Stomach smooth muscle (tissue), 2 donors: Measurements from ENCODE around the gene TENM4.
A peak's percentile ranks its signal among the peaks of the same experiment; 100 is the strongest.

Source experiments
- H3K27ac ChIP-seq: one replicate; pipeline ENCODE4 v1.7.0; 2013; ENCODE audit warnings: mild to moderate bottlenecking, low read length, inconsistent platforms
- H3K27me3 ChIP-seq, 2 donors: one replicate each; pipeline ENCODE4 v1.7.0; 2013; ENCODE audit warnings: low read length in 2 of 2; ENCODE audit not compliant: insufficient read depth in 2 of 2, control insufficient read depth in 1 of 2
- H3K36me3 ChIP-seq, 2 donors: one replicate each; pipeline ENCODE4 v1.7.0; 2013; ENCODE audit warnings: low read length in 2 of 2; ENCODE audit not compliant: control insufficient read depth in 2 of 2, insufficient read depth in 2 of 2
- H3K4me1 ChIP-seq: one replicate; pipeline ENCODE4 v1.7.0; 2013; ENCODE audit warnings: low read length; ENCODE audit not compliant: control insufficient read depth, insufficient read depth
- H3K4me3 ChIP-seq, 2 donors: one replicate each; pipeline ENCODE4 v1.7.0; 2013; ENCODE audit warnings: low read length in 2 of 2
- H3K9ac ChIP-seq, 2 donors: one replicate each; pipeline ENCODE4 v1.7.0; 2013; ENCODE audit warnings: low read length in 2 of 2, mild to moderate bottlenecking in 1 of 2
- H3K9me3 ChIP-seq, 2 donors: one replicate each; pipeline ENCODE4 v1.7.0; 2013; ENCODE audit warnings: low read length in 2 of 2; ENCODE audit not compliant: control insufficient read depth in 2 of 2
- donor health status: healthy.
- donor health status: Pancreatic carcinoma.

The TENM4 gene

DNA sequence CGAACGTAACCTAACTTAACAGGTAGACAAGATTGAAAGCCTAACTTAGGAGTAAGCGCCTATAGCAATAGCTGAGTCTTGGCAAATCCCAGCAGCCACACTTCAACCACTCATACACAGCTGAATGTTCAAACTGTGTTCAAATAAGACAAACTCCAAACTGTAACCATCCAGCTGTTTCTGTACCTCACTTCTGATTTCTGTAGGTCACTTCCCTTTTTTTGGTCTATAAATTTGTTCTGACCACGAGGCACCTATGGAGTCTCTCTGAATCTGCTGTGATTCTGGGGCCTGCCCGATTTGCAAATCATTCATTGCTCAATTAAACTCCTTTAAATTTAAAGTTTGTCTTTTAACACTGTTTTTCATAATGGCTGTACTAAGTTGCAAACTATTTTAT is 8.2 kb upstream of the TENM4 start:
- no peak overlapping the region for H3K9ac ChIP-seq
- no peaks in the 10 kb centered on the region for H3K36me3 ChIP-seq
- no peak overlapping the region for H3K4me3 ChIP-seq
- H3K27me3 ChIP-seq = peaks cover 4 to 8% of the 10 kb centered on the region in 2 donors
- H3K27ac ChIP-seq = no peak overlapping the region
- H3K4me1 ChIP-seq = no peaks in the 10 kb centered on the region
- H3K9me3 ChIP-seq = no peaks in the 10 kb centered on the region

DNA sequence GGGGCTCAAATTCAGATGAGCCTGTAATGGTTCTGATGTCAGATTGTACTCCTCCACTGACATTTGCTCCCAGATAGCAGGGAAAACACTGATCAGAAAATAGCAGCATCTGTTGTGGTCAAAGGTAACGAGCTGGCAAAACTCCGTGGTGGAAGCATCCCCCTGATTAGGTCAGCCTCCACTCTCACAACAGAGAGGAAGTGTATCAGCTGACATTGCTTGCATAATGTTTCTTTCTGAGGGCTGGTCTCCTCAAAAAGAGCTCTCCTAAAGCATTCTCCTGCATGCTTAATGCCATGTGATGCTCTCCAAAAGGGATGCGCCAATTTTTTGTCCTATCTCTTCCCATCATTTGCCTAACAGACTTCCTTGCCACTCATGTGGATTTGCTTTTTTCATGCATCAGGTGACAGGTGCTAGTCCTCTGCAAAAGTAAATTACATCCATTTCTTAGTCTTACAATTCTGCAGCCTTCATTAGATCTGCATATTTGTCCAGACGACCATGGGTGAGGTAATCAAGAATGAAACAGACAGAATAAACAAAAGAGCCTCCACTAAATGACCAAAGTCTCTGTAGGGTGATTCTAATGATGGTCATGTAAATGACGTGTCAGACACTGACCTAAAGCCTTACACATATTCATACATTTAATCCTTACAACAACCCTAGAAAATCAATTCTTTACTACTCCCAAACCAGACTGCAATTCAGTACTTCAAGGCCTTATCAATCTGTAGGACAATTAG is 6.4 kb upstream of the TENM4 start:
- H3K27ac ChIP-seq = no peak overlapping the region
- H3K4me3 ChIP-seq = no peak overlapping the region
- no peak overlapping the region for H3K9ac ChIP-seq
- H3K27me3 ChIP-seq = peaks cover 14 to 18% of the 10 kb centered on the region in 2 donors
- H3K9me3 ChIP-seq = no peaks in the 10 kb centered on the region
- no peaks in the 10 kb centered on the region for H3K4me1 ChIP-seq
- no peaks in the 10 kb centered on the region for H3K36me3 ChIP-seq

DNA sequence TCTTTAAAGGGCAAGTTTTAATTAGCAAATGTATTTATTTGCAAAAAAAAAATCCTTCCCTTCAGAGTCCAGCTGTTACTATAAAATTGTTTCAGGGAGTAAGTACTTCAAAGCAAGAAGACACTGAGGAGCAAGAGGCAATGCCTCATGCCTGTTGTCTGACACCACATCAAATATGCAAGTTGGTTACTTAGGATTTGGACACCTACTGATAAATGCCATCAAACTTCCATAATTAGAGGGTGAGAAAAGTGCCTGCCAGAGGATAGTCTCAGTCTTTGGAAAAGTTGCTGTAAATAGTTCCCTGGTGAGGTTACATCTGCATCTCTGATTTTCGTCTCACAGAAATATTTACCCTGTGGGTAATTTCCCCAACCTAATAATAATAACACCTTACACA is 4.1 kb upstream of the TENM4 start:
- Histone ChIP-seq H3K36me3 (no peaks in the 10 kb centered on the region), H3K9me3 (no peaks in the 10 kb centered on the region), H3K9ac (no peak overlapping the region), H3K27me3 (peaks cover 22 to 24% of the 10 kb centered on the region in 2 donors), H3K27ac (no peak overlapping the region), H3K4me1 (peaks cover 9% of the 10 kb centered on the region), H3K4me3 (no peak overlapping the region)

DNA sequence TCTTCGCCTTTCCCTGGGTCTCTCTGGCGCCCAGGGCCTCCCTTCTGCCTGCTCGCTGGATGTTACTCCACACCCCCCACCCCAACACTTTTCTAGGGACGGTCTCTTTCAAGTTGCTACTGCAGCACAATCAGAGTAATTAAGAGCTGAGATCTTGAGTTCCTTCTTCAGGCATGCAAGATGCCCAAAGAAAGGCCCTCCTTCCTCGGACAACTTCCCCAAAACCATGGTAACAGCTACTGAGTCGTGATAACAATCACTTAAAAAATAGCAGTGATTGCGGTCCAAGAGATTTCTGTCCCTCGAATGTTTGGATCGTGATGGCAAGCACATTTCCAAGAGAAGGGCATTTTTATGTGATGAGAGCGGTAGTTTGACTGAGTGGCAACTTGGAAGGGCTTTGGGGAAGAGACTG is 638 bp upstream of the TENM4 start:
- Histone ChIP-seq H3K9ac (peak overlapping the region; percentile 13 to 43), H3K27ac (no peak overlapping the region), H3K4me3 (peak overlapping the region; percentile 56 to 73), H3K9me3 (no peaks in the 10 kb centered on the region), H3K27me3 (peaks cover 37 to 57% of the 10 kb centered on the region in 2 donors), H3K4me1 (peaks cover 44% of the 10 kb centered on the region), H3K36me3 (no peaks in the 10 kb centered on the region)

DNA sequence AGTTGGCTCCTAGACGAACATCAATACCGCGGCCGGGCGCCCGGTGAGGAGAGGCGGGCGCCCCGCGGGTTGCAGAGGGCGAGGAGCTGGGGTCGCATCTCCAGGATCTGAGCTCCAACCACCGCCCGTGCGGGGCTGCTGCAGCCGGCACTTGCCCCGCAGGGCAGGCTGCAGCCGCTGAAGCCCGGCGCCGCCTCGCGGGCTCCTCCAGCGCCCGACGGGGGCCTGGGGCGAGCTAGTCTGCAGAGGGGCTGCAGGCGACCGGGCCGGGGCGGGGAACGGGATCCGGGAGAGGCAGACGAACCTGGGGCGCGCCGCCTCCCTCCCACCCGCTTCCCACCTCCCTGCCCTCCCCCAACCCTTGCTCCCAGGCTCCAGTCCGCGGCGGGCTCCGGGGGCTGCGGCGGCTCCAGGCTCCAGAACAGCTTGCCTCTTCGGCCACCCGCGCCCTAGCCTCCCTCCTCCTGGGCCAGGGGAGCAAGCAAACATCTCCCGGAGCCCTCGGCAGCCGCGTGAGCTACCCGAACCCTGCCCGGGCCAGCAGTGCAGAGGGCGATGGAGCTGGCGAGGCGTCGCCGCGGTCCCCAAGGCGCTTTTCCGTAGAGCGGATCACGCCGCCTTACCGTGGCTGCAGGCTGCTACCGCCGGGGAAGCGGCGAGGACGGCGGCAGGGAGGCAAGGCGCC is 802 bp downstream of the TENM4 start:
- H3K9me3 ChIP-seq = no peaks in the 10 kb centered on the region
- peak overlapping the region in 1 of 2 donors; percentile 21 for H3K9ac ChIP-seq
- H3K4me1 ChIP-seq = peaks cover 44% of the 10 kb centered on the region
- no peaks in the 10 kb centered on the region for H3K36me3 ChIP-seq
- peak overlapping the region; percentile 47 to 73 for H3K4me3 ChIP-seq
- no peak overlapping the region for H3K27ac ChIP-seq
- H3K27me3 ChIP-seq = peaks cover 43 to 66% of the 10 kb centered on the region in 2 donors

DNA sequence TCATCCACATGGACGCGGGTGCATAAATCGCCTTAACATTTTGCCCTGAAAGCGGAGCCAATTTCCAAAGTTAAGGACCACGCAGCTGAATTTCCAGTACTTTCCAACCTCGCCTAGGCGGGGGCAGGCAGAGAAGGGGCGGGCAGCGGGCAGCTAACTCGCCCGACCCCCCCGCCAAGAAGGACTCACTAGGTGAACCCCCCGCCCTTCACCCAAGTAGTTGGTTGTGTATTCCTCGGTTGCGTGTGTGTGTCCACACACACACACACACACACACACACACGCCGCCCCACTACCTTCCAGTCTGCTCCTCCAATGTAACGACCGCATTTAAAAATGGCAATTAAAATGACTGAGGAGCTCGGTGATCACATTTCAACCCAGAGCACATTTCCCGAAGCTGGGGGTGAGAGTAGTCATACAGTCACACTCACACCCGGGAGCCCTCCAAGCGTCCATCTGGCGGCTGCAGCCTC is 1.4 kb downstream of the TENM4 start:
- no peaks in the 10 kb centered on the region for H3K36me3 ChIP-seq
- no peak overlapping the region for H3K9ac ChIP-seq

DNA sequence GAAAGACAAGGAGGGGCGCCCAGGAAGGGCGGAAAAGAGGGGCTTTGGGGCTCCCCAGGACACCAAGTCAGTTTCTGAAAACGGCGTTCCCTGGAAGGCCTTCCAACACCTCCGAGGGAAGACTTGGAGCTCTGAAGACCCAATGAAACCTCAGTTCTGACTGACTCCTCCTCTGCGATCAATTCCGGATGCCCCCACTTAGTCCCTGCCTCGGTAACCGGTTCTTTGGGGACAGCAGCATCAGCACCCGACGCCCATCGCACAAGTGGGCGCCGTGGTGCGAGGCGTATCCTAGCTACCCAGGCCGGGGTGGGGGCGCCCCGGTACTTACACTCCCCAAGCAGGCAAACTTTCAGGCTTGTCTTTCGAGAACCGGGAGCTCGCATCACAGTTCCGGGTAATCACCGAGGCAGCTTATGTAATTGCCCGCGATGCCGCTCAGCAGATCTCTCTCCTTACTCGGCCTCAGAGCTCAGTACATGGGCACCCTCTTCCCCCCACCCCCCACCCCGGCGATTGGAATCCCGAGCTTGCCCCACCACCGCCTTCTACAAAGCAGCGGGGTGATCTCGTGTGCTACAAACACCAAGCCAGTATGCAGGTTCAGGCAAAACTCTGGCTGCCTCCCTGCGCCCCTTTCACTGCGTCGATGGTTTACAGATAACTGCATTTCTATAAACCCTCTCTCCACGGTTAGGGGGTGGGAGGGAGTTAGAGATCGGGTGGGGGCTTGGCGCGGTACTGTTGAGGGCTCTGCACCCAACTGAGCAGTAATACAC is 2.0 kb downstream of the TENM4 start:
- Histone ChIP-seq H3K9me3 (no peaks in the 10 kb centered on the region), H3K27me3 (peaks cover 51 to 78% of the 10 kb centered on the region in 2 donors), H3K9ac (peak overlapping the region in 1 of 2 donors; percentile 24), H3K36me3 (no peaks in the 10 kb centered on the region), H3K4me1 (peaks cover 44% of the 10 kb centered on the region), H3K4me3 (peak overlapping the region; percentile 47 to 73), H3K27ac (peak overlapping the region; percentile 37)

More for the DNA sequence above, 1.4 kb downstream of the TENM4 start:
- no peak overlapping the region for H3K27ac ChIP-seq
- peaks cover 44 to 72% of the 10 kb centered on the region in 2 donors for H3K27me3 ChIP-seq
- no peaks in the 10 kb centered on the region for H3K9me3 ChIP-seq
- H3K4me3 ChIP-seq = peak overlapping the region; percentile 47 to 73
- H3K4me1 ChIP-seq = peaks cover 44% of the 10 kb centered on the region

DNA sequence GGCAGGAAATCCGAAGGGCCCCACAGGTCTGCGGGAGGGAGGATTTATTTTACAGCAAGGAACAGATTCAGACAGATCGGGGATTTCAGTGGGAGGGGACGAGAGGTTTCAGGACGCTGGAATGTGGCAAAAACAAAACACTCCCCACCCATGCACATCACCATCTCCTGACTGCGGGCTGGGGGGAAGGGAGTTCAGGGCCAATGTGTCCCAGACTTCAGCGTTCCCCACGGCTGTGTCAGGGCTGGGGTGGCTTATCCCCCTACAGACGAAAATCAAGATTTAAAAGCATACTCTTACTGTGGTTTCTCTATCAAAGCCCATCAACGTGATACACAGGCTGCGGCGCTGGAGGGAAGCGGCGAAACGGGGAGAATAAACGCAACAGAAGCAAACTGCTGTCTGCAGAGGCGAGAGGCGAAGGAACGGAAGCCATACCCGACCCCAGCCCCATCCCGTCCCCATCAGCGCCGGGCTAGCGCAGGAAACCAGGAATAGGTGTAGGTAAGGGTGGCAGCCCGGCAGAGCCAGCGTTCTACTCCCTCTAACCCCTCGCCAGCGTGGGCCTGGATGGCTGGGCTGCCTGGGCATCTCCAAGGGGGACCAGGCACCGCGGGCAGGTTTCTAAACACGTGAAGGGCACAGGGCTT is 2.7 kb downstream of the TENM4 start:
- Histone ChIP-seq H3K9me3 (no peaks in the 10 kb centered on the region), H3K4me1 (peaks cover 46% of the 10 kb centered on the region), H3K9ac (peak overlapping the region in 1 of 2 donors; percentile 24), H3K27me3 (peaks cover 53 to 83% of the 10 kb centered on the region in 2 donors), H3K4me3 (peak overlapping the region; percentile 47 to 73), H3K36me3 (no peaks in the 10 kb centered on the region), H3K27ac (peak overlapping the region; percentile 37)

DNA sequence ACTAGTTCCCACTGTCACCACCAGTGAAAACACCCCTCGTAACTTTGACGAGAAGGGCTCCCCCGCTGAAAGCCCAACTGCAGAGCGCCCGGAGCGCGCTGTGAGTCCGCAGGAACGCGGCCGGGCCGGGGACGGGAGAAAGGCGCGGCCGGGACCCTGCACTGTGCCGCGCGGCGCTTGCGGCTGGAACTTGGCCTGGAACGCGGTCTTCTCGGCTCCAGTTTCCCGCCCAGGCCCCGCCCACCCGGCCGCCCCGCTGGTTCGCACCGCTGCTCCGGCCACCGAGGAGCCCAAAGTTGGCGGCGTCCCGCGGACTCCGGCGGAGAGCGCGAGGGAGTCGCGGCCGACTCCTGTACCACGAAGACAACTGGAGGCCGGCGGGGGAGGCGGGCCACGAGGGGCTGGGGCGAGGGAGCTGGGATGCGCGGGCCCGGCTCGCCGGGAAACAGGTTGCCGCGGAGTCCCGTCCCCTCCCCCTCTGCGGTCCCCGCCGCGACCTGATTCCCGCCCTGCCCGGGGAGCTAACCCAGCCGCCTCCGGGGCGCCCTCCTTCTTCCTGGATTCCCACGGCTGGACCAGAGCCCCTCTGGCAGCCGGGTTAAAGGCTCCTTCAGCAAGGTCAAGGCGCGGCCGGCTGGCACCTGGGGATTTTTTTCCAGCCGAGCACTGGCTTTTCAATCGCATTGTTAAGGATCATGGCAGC is 3.4 kb downstream of the TENM4 start:
- peaks cover 53 to 84% of the 10 kb centered on the region in 2 donors for H3K27me3 ChIP-seq
- H3K36me3 ChIP-seq = no peaks in the 10 kb centered on the region
- H3K9ac ChIP-seq = no peak overlapping the region
- no peak overlapping the region for H3K27ac ChIP-seq
- peak overlapping the region; percentile 47 to 73 for H3K4me3 ChIP-seq
- H3K9me3 ChIP-seq = no peaks in the 10 kb centered on the region
- peaks cover 46% of the 10 kb centered on the region for H3K4me1 ChIP-seq

DNA sequence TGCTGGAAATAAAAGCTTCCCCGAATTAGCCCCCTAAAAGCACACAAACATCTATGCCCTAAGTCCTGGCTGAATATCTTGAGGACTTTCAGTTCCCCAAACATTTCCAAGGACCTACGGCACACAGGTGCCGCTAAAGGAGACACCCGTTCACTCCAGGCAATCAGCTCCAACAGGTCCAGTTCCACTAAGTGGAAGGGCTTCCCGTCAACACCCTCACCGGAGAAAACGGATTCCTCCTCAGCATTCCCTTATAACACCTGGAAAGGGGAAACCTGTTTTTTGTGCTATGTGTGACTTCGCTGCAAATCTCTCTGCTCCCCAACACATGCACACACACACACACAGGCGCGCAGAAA is 3.9 kb downstream of the TENM4 start:
- H3K4me3 ChIP-seq = peak overlapping the region; percentile 27 to 73
- H3K9ac ChIP-seq = no peak overlapping the region
- no peaks in the 10 kb centered on the region for H3K36me3 ChIP-seq
- H3K27ac ChIP-seq = no peak overlapping the region
- no peaks in the 10 kb centered on the region for H3K9me3 ChIP-seq
- peaks cover 50 to 81% of the 10 kb centered on the region in 2 donors for H3K27me3 ChIP-seq
- H3K4me1 ChIP-seq = peaks cover 46% of the 10 kb centered on the region
